Thyroid gland (tissue), 4 donors: ENCODE data around the gene KLF7. TPM values are rescaled to one million over a fixed set of nuclear protein-coding genes. Genes with fewer than 3 reads are reported as not detected.

Source experiments
- DNase-seq, 2 donors: peaks; one replicate each; pipeline ENCODE4 v3.0.0-alpha.2; 2019
- H3K27ac ChIP-seq, 3 donors: fragments of 200-600 bp; sonication (generic); 1 replicate in 2 of 3; 2 replicates in 1 of 3; pipeline ENCODE4 v1.5.1; 2016 to 2019; ENCODE audit warnings: mild to moderate bottlenecking in 1 of 3, moderate library complexity in 1 of 3
- H3K27me3 ChIP-seq: fragments of 200-600 bp; sonication (generic); one replicate; pipeline ENCODE4 v1.5.1; 2019
- H3K36me3 ChIP-seq, 2 donors: fragments of 200-600 bp; sonication (generic); one replicate each; pipeline ENCODE4 v1.5.1; 2016 to 2019
- H3K4me1 ChIP-seq, 2 donors: fragments of 200-600 bp; sonication (generic); one replicate each; pipeline ENCODE4 v1.5.1; 2017 to 2019
- H3K4me3 ChIP-seq, 3 donors: fragments of 200-600 bp; sonication (generic); replicated peaks in 1 of 3; 1 replicate in 2 of 3; 2 replicates in 1 of 3; pipeline ENCODE4 v1.5.1; 2016; ENCODE audit warnings: mild to moderate bottlenecking in 1 of 3
- H3K9me3 ChIP-seq: fragments of 200-600 bp; sonication (generic); one replicate; pipeline ENCODE4 v1.5.1; 2017
- CTCF ChIP-seq, 6 experiments: fragments of 200-600 bp in 3 of 6; fragments of 450-650 bp in 3 of 6; sonication (generic) in 3 of 6; IDR thresholded peaks; one replicate each; pipeline ENCODE4 v1.5.1; 2016 to 2019; ENCODE audit warnings: antibody characterized with exemption in 6 of 6, mild to moderate bottlenecking in 2 of 6, inconsistent platforms in 1 of 6, moderate library complexity in 1 of 6
- POLR2A ChIP-seq, 2 donors: fragments of 450-650 bp; IDR thresholded peaks; one replicate each; pipeline ENCODE4 v1.6.1; 2017; ENCODE audit warnings: antibody characterized with exemption in 2 of 2, mild to moderate bottlenecking in 2 of 2, moderate library complexity in 1 of 2
- WGBS, 2 donors: methylation state at CpG; one replicate each; pipeline ENCODE4 v1.1.5; 2017; 5-methylcytosine and 5-hydroxymethylcytosine counted together
- intact Hi-C: fragments of 100-400 bp; cut with DNase I; formaldehyde crosslinking; loops from one replicate; pipeline ENCODE4 v1.15.1; 2023
- total RNA-seq, 4 donors: library from RNA; depleted of rRNA; stranded (reverse); fragments of >200 nt; gene quantifications; one replicate each; pipeline ENCODE4 v1.2.3, GENCODE V29; 2016

The KLF7 gene
- total RNA-seq, 4 donors from 2014 or later = 19.4 to 29.5 (median 25.6) TPM

- TF ChIP-seq POLR2A (IDR thresholded peaks at IDR 0.05) (no peak), CTCF (IDR thresholded peaks at IDR 0.05) (no peak)
- DNase-seq = no peak
- Histone ChIP-seq H3K4me3 (no peak overlapping the region), H3K27ac (peak overlapping the region in 1 of 3 donors; percentile 67), H3K9me3 (no peaks in the 10 kb centered on the region), H3K36me3 (no peaks in the 10 kb centered on the region), H3K4me1 (peaks cover 66 to 97% of the 10 kb centered on the region in 2 donors), H3K27me3 (no peaks in the 10 kb centered on the region)
- WGBS, 2 donors = 79 to 84% methylated on average over 4 of the region's 4 CpGs
- intact Hi-C loops = no loop called here
These were observed 26.2 kb downstream of the KLF7 start for GRCh38 chr2:207139552-207139951.

- H3K4me3 ChIP-seq = no peak overlapping the region
- H3K9me3 ChIP-seq = no peaks in the 10 kb centered on the region
- peak overlapping the region in 2 of 3 donors; percentile 48 to 67 for H3K27ac ChIP-seq
- no peak for DNase-seq
- H3K4me1 ChIP-seq = peaks cover 64 to 97% of the 10 kb centered on the region in 2 donors
- 62 to 71% methylated on average over 9 of the region's 9 CpGs for WGBS, 2 donors
- TF ChIP-seq CTCF (IDR thresholded peaks at IDR 0.05) = no peak
- TF ChIP-seq POLR2A (IDR thresholded peaks at IDR 0.05) = no peak
- no peaks in the 10 kb centered on the region for H3K27me3 ChIP-seq
- H3K36me3 ChIP-seq = no peaks in the 10 kb centered on the region
- intact Hi-C loops = no loop called here
These were observed 27.0 kb downstream of the KLF7 start for GRCh38 chr2:207138627-207139297.

- H3K9me3 ChIP-seq = no peaks in the 10 kb centered on the region
- TF ChIP-seq POLR2A (IDR thresholded peaks at IDR 0.05) (no peak), CTCF (IDR thresholded peaks at IDR 0.05) (no peak)
- no peak for DNase-seq
- peak overlapping the region in 2 of 3 donors; percentile 48 to 67 for H3K27ac ChIP-seq
- H3K36me3 ChIP-seq = no peaks in the 10 kb centered on the region
- intact Hi-C loops = no loop called here
- H3K4me1 ChIP-seq = peaks cover 60 to 97% of the 10 kb centered on the region in 2 donors
- no peaks in the 10 kb centered on the region for H3K27me3 ChIP-seq
- no peak overlapping the region for H3K4me3 ChIP-seq
- 84 to 91% methylated on average over 2 of the region's 2 CpGs for WGBS, 2 donors
These were observed 28.0 kb downstream of the KLF7 start for GRCh38 chr2:207137596-207138337.

- Histone ChIP-seq H3K27me3 (no peaks in the 10 kb centered on the region), H3K36me3 (no peaks in the 10 kb centered on the region), H3K4me3 (no peak overlapping the region), H3K4me1 (peaks cover 51 to 97% of the 10 kb centered on the region in 2 donors), H3K9me3 (no peaks in the 10 kb centered on the region), H3K27ac (peak overlapping the region in 2 of 3 donors; percentile 48 to 67)
- TF ChIP-seq CTCF (IDR thresholded peaks at IDR 0.05) (no peak), POLR2A (IDR thresholded peaks at IDR 0.05) (no peak)
- DNase-seq = no peak
- 86 to 97% methylated on average over 2 of the region's 2 CpGs for WGBS, 2 donors
- intact Hi-C loops = no loop called here
These were observed 28.9 kb downstream of the KLF7 start for GRCh38 chr2:207136874-207137273.
